GM12892 (cell line): Measurements from ENCODE around the gene AKIRIN2.

ENCODE experiments used
- POLR2A ChIP-seq: IDR thresholded peaks from 2 replicates; pipeline ENCODE4 v1.6.1; 2011; ENCODE audit warnings: low read depth, low read length, control low read depth
- POLR2AphosphoS5 ChIP-seq: IDR thresholded peaks from 2 replicates; pipeline ENCODE4 v1.6.1; 2011; ENCODE audit warnings: low read depth, low read length, control low read depth

DNA sequence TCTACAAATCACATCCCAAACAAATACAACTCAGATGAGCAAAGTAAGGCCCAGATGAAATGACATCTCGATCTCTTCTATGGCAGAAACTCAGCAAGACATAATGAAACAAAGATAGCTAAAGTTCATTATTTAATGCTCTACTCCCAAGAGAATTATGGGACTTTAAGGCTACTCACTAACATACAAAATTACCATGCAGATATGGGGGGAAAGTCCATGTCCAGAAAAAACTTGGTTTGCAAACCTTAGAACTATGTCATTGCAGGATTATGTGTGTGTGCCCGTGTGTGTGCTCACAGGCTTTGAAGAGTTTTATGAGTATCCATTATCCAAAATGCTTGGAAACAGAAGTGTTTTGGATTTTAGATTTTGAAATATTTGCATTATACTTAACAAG is 34.0 kb downstream of the AKIRIN2 start:
- TF ChIP-seq POLR2AphosphoS5 (no peak), POLR2A (no peak)
